ENCODE data around the gene LSAMP.

The LSAMP gene

DNA sequence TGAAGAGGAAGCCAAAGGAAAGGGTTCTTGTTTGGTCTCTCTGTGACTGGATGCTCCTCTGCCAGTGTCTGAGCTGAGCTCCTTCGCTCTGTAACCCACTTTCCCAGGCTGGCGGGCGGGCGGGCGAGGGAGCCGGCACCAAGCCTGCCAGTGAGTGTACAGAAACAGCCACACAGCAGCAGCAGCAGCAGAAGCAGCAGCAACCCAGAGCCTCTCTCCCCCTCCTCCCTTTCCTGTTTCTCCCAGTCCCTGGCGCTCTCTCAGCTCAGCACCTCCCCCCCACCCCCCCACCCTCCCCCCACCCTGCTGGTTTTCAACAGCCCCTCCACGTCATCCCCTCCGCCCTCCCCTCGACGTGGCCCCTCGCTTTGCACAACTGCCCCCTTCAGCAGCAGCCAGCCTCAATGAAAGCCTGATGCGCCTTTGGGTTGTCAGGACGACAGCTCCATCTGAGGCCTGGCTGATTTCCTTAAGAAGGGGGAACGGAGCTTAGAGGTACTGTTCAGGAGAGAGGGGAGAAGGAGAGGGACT lies at the start of gene LSAMP:
TSS of gene LSAMP (minus strand) at position 177 of the 531 bp plus-strand sequence.
- TF ChIP-seq CTCF (IDR thresholded peaks at IDR 0.05), result no peak

DNA sequence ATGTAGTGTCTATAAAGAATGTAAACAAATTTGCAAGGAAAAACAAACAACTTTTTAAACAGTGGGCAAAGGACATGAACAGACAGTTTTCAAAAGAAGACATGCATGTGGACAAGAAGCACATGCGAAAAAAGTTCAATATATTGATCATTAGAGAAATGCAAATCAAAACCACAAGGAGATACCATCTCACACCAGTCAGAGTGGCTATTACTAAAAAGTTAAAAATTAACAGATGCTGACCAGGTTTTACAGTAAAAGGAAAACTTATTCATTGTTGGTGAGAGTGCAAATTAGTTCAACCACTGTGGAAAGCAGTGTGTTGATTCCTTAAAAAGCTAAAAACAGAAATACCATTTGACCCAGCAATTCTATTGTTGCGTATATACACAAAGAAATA lies 47.1 kb upstream of the LSAMP start:
- no peak for TF ChIP-seq CTCF (IDR thresholded peaks at IDR 0.05)

GRCh38 chr3:116483135-116483534 lies 37.8 kb upstream of the LSAMP start:
- no peak for TF ChIP-seq CTCF (IDR thresholded peaks at IDR 0.05)

- no peak for TF ChIP-seq CTCF (IDR thresholded peaks at IDR 0.05)
These were observed 31.4 kb upstream of the LSAMP start for GRCh38 chr3:116476691-116477090.

DNA sequence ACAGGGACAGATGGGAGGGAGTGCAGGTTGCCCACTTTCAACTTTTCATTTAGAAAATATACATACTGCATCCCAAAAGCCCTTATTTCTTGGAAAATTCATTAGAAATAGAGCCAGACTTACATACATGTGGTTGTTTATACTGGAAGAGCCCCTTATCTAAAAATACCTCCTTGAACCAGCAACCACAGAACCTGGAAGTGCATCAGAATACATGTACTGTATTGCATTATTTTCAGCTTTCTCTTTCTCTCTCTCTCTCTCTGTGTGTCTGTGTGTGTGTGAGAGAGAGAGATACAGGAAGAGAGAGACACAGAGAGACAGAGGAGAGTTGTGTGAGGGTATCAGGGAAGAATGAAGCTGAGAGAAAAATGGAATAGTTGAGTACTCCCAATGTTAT lies 29.5 kb upstream of the LSAMP start:
- no peak for TF ChIP-seq CTCF (IDR thresholded peaks at IDR 0.05)

- no peak for TF ChIP-seq CTCF (IDR thresholded peaks at IDR 0.05)
These were observed 28.9 kb upstream of the LSAMP start for GRCh38 chr3:116474032-116474780.

GRCh38 chr3:116473602-116474001 lies 28.3 kb upstream of the LSAMP start:
- no peak for TF ChIP-seq CTCF (IDR thresholded peaks at IDR 0.05)

Data from LNCAP (cell line).